ENCODE measurements around the gene EGLN2.
"Not testable (repeated sequence)": the region's sequence is repeated elsewhere in the genome, so short reads cannot be mapped to it uniquely, and the experiment has no call there.

The EGLN2 gene

DNA sequence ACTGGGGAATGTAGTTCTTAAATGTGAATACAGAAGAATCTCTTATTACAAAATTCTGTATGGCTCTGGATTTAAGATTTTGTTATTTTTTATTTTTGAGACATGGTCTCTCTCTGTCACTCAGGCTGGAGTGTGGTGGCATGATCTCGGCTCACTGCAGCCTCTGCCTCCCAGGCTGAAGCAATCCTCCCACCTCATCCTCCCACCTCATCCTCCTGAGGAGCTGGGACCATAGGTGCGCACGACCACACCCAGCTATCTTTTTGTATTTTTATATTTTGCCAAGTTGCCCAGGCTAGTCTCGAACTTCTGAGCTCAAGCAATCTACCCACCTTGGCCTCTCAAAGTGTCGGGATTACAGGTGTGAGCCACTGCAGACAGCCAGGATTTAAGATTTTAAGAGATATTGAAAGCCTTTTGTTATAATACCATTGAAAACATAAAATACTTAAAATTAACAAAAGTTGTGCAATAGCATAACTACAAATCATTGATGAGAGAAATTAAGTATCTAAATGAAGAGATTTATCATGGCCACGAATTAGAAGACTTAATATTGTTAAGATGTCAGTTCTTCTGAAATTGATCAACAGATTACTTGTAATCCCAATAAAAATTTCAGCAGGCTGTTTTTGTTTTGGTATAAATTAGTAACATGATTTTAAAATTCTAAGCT, 37.9 kb downstream of the EGLN2 start:
- no peak for FAIRE-seq

DNA sequence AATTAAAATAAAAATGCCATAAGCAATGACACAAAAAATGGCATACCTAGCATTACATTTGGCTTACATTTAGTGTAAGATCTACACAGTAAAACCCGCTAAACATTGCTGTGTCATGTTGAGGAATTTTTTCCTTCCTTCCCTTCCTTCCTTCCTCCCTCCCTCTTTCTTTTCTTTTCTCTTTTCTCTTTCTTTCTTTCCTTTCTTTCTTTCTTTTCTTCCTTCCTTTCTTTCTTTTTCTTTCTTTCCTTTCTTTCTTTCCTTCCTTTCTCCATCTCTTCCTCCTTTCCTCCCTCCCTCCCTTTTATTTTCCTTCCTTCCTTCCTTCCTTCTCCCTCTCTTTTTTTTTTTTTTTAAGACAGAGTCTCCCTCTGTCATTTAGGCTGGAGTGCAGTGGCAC, 39.5 kb downstream of the EGLN2 start:
- FAIRE-seq; DNase-seq (ENCODE audit: insufficient read length, low spot score): not testable (repeated sequence)

More for the DNA sequence above, 37.9 kb downstream of the EGLN2 start:
- no peak for DNase-seq (ENCODE audit: insufficient read length, low spot score)

DNA sequence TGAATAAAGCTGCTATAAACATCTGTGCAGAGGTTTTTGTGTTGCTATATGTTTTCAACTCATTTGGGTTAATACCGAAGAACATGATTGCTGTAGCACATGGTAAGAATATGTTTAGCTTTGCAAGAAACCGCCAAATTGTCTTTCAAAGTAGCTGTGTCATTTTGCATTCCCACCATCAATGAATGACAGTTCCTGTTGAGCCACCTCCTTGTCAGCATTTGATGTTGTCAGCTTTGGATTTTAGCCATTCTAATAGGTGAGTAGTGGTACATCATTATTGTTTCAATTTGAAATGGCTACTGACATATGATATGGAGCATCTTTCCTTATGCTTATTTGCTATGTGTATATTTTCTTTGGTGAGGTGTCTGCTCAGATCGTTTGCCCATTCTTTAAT, 43.0 kb downstream of the EGLN2 start:
- DNase-seq (ENCODE audit: insufficient read length, low spot score); FAIRE-seq: not testable (repeated sequence)

DNA sequence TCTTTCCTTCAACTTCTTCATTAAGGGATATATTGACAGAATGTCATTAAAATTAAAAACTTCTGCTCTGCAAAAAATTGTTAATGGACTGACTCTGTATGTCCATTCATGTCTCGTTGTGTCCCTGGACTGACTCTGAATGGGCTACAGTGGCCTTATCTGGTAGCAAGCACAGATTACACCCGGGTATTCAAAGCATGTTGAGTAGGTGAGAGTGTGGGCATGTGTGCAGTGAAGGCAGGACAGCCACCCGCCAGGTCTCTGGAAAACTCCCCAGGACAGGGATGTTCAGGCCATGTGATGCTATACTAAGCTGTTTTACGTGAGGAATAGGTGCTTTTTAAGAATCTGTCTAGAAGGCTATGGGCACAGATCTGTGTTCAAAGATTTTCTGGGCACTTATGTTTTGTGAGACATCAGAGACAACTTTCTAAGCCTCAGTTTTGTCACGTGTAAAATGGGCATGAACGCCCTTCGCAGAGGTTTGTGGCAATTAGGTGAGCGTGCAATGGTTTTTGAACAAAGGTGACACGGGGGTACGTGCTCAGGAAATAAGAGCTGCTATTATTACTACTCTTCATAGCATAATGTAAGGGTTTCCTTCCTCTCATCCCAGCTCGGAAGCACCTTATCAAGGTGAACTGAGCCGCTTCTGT, 44.1 kb downstream of the EGLN2 start:
- FAIRE-seq; DNase-seq (ENCODE audit: insufficient read length, low spot score): not testable (repeated sequence)

DNA sequence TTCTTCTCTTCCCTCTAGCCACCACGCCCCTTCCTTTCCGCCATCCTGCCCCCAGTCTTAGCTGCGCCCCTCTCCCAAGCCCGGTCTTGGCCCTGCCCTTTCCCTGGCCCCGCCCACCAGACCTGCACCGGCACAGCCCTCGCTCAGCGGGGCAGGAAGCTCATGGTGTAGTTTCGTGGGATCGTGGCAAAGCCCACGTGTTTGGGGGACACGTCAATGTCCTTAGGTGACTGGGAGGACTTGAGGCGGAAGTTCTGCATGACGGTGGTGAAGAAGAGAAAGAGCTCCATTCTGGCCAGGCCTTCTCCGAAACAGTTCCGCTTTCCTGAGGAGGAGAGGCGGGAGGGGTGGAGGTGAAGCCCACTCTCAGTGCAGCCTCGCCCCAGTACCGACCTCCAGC, 44.7 kb downstream of the EGLN2 start:
- not testable (repeated sequence) for FAIRE-seq; DNase-seq (ENCODE audit: insufficient read length, low spot score)

DNA sequence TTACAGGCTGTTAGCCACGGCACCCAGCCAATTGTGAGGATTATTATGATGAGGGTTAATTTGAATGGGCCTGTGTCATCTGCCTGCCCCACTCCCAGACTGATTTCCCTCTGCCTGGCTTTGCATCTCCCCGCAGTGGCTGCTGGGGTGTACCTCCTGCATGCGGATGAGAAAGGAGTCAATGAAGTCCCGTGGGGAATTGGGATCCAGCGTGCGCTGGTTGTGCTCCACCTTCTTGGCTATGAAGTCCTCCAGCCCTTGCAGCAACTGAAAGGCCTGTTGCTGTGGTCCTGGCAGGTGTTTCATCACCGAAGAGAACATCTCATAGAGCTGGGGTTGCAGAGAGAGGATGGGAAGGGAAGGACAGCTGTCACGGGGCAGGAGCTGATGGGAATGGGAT, 47.7 kb downstream of the EGLN2 start:
- DNase-seq (ENCODE audit: insufficient read length, low spot score); FAIRE-seq: not testable (repeated sequence)

DNA sequence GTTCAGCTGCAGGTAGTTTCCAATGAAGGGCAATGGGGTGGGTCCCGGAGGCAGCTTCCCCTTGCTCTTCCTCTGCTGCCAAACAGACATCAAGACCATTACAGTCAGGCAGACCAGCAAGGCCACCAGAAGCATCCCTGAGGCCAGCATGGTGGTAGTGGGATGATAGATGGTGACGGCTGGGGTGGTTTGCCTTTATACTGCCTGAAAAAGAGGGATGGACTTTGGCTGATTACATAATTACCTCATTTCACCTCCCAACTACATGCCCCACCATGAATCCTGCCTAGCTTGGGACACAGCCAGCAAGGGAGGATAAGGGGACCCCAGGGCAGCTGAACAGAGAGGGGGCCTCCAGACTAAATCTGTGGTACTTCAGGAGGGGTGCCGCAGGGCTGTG, 51.3 kb downstream of the EGLN2 start, which contains the start of gene CYP2A6:
CYP2A6 (minus strand) TSS at position 171 of the 400 bp plus-strand sequence; CDS start at position 150, 21 bp downstream.
- FAIRE-seq; DNase-seq (ENCODE audit: insufficient read length, low spot score): not testable (repeated sequence)

DNA sequence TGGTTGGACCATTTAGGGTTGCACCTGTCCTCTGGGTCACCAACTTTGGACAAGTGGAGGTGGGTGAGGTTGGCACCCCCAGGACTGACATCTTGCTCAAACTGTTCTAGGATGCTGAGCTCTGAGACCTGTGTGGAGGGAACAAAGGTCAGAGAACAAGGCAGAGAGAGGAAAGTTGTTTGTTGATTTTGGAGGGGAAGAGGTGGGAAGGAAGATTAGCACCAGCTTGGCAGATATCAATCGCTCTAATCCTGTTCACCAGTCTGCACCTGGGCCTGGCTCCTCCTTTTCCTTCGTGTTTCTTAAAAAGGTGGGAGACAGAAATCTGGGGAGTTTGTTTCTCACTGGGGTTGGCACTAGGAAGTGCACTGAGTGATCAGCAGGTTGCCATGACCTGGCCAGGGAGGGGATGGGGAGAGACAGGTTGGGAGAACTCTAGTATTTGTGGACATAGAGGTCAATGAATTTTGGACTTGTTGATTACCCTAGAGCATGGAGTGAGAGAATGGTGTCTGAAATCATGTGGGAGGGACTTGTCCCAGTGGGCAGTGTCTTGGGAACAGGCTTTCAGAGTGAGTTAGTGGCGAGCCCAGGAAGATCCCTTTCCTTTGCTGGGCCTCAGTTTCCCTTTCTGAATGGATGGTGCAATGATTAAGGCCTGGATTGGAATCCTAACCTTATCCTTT, 53.6 kb downstream of the EGLN2 start:
- not testable (repeated sequence) for DNase-seq (ENCODE audit: insufficient read length, low spot score); FAIRE-seq
